Measurements from ENCODE around the gene CST7.
"Not testable (repeated sequence)": the region's sequence is repeated elsewhere in the genome, so short reads cannot be mapped to it uniquely, and the experiment has no call there.

Gene CST7

DNA sequence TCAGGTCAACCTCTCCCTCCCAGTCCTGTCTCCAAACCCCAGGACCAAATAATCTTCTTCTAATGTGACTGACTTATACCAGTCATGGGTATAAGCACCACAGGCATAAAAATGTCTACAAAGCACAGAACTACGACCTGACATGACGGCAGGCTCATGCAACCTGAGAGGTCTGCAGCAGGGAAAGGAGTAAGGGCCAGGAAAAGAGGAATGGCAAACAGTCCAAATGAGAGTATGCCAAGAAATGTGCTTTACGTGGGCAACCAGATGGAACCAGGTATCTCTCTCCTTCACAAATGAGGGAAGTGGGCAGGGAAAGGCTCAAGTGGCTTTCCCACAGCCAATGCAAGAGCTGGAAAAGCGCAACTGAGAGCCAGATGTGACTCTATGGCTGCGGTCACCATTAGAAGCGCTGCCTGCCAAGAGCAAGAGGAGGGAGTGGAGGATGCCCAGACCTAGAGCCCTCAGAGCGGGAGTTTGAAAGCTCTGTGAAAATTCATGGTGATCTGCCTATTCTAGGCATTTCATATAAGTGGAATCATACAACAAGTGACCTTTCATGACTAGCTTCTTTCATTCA, 37.5 kb downstream of the CST7 start:
- DNase-seq (ENCODE audit: low spot score): no peak

DNA sequence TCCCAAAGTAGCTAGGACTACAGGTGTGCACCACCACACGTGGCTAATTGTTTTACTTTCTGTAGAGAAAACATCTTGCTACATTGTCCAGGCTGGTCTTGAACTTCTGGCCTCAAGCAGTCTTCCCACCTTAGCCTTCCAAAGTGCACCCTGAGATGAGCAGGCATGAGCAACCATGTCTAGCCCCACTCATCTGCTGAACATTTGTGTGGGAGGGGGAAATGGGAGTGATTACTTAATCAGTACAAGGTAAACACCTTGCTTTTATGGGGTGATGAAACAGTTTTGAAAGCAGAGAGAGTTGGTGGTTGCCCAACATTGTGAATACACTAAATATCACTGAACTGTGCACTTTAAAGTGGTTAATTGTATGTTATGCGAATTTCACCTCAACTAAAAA, 38.2 kb downstream of the CST7 start:
- DNase-seq (ENCODE audit: low spot score): no peak

DNA sequence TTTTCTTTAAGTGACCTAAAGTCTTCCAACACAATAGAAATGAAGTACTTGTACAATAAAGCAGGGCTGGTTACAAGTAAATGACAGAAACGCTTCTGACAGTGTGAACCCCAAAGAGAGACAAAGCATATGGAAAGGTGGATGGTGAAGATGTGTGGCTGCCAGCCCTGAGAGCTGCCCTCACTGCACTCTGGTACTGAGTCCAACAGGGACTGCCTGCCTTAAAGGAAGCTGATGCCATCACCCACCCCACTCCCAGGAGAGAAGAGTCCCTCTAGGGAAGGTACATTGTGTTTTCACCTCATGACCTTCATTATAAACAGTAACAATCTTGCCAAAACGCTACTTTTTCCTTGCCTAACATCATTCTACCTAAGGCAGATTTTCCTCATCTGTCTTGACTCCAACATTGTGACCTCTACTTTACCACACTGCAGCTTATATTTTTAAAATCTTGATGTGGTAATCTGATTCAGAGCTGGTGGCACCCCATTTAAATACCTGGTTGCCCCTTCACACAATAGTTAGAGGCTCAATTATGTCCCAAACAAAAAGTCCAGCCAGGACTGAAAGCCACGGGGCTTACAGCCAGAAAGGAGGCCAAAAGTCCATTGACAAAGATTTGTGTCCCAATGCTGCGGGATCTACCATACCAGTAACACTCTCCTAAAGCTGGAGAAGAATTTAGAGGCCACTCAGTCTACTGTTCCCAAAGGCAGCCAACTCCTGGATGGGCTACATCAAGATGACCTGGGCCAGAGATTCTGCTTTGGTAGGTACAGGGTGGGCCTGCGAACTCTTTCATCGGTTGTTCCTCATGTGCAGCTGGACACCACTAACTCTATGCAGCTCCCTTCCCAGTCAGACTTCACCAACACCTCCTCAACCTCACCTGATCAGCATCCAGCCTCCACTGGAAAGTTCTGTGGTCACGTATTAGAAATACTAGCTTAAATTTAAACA, 39.1 kb downstream of the CST7 start:
- DNase-seq (ENCODE audit: low spot score): no peak

DNA sequence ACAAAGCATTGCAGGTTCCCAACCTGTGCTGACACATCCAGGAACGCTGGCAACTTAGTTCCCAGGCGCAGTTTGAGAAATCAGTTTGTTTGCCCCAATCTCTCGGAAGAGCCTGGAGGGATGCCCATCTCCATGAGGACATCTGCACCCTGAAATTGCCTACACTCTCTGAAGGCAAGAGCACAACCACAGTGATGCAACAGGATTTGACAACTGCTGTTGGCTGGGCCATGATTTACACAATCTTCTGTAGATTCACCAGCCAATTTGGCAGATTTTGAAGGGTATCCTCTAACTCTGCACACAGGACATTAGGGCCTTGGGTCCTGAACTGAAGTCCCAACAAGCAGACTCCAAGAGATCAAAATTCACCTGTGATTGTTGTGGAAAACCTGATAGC, 40.1 kb downstream of the CST7 start:
- no peak for DNase-seq (ENCODE audit: low spot score)

DNA sequence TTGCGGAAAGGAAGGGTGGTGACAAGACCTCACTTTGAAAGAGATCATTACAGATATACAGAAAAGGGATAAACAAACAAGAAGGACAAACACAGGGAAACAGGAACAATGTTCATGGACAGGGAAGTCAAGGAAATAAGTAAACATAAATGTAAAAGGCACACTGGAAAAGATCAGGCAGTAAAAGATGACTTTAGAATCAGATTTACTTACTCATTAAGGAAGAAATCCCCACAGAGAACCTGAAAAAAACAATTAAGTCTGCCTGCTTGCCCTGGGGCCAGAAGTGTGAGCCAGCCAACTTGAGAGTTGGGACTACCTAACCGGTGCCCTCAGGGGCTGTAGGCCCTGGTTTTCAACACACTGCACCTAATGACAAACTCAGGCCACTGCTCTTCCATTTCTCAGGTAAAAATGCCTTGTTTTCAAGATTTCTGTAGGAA, 41.8 kb downstream of the CST7 start:
- peak; percentile 16 for DNase-seq (ENCODE audit: low spot score)

DNA sequence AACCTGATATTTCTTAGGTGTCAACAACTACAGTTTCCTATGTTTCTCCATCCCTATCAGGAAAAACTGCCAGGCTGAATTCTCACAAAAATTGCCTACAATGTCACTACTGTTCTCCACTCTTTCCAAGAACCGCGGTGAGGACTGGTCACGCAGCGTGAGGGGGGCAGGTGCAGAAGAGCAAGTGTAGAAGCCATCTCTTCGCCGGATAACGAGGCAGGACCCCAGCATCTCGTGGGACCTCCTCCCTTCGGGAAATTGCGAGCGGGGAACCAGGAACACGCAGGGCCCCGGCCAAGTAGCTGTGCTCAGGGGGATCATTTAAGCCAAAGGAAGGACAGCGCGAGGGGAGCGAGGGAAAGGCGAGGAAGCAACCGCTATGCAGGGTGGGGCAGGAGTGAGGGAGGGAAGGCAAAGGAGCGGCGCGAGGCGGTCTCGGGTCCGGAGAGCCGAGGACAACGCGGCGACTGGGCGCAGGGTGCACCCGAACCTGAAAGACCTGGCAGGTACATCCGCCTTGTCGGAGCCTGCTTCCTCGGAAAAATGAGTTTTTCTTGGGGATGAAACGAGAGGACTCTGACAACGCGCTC, 42.9 kb downstream of the CST7 start:
- DNase-seq (ENCODE audit: low spot score): peak; percentile 29

DNA sequence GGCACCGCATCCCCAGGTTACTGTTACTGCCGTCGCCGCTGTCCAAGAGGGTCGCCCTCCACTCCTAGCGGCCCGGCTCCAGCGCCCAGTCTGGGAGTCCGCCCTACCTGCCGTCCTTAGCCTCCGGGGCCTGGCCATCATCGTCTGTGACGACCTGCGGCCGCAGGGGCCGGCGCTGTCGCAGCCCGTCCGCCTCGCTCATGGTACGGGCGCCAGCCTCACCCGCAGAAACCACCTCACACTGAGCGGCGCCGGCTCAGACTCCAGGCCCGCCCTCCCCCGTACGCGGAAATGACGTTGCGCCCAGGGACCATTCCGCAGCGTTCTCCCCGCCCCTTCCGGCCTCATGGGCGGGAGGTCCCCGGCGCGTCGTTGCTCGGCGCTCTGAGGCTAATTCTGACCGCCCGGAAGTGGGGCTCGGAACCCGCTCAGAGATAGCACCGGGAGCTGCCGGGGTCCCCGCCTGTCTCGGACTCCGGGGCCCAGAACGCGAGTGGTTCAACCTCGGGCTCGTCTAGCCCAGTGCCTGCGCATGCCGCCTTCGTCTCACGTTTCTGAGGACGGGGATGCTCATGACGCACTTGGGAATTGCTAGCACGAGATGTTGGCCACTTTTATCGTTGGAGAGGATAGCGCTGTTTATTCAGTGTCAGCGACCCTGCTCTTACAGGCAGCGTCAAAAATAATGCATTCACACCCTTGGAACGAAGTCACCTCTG, 43.6 kb downstream of the CST7 start, which contains the start of gene APMAP:
Gene APMAP (minus strand): TSS at position 265 of the 719 bp plus-strand sequence. CDS start 63 bp downstream, at position 202.
- DNase-seq (ENCODE audit: low spot score): peak; percentile 95

DNA sequence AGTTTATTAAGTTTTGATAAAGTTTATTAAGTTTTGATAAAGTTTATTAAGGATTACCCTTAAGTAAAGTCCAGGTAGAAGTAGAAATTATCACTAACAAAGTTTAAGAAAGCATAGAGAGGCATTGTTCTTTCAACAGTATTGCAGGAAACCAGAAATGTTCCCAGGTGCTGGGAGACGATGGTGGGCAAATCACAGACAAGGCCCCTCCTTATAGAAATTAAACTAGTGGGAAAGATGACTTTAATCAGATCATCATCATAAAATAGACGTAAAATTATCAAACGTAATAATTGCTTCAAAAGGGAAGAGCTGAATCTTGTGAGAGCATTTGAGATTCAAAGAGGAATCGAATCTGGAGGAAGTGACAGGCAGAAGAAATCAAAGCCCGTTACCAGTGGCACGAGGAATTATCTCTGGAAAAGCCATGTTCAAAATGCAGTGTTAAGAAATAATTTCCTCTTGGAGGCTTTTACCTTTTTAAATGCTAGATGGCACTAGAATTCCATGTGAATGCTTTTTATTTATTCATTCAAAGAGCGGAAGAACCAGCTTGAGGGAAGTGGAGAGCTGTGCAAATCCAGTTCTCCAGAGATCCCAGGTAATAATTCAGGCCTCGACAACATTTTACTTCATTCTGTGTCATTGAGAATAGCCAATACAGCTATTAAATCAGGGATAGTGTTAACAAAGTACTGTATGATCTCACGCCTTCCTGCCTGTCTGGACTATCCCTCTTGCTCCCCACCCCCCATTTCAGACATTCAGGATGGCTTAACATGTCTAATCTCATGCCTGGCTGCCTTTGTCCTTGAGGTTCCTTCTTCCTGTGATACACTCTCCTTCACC, 44.5 kb downstream of the CST7 start:
- peak; percentile 85 for DNase-seq (ENCODE audit: low spot score)

DNA sequence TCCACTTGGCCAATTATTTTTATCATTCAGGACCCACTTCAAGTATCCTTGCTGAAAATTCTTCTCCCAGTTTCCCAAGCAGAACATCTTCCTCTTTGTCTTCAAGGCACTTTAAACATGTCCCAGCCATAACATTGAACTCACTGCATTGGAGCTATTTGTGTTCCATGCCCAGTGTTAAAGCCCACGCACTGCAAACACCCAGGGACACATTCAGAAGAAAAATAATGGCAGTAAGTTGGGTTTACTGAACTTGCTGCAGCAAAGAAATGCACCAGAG, 45.1 kb downstream of the CST7 start:
- DNase-seq (ENCODE audit: low spot score): no peak

DNA sequence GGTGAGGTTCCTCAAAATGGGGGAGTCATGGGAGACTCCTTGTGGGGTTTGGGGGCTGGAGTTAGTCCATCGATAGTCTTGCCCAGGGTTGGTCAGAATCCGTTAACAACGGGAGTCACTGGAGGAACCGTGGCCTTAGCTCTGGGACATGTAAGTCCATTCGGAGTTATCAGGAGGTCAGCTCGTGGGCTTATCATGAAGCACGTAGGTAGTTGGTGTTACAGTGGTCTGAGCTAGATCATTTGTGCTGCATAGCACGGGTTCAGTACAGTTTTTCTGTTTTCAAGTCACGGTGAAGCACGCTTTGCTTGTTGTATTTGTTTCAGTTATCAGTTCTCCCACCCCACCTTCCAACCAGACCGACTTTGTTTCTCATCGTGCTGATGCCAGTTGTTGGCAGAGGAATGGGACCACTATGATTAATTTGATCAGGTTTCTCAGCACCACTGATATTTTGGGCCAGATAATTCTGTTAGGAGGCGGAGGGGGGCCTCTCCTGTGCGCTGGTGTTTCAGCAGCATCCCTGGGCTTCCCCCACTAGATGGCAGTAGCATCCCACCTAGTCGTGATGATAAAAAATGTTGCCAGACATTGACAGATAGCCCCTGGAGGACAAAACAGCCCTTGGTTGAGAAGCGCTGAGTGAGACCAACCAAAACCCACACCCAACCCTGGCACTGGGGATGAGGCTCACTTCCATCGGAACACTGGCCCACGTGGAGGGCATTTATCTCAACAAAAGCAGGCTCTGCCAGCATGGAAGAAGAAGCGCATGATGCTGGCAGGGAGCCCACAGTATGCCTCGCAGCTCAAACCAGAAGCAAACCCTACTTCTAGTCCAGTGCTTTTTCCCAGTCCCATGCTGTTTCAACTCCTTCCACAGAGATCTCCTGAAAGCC, 45.6 kb downstream of the CST7 start:
- peak; percentile 84 for DNase-seq (ENCODE audit: low spot score)

DNA sequence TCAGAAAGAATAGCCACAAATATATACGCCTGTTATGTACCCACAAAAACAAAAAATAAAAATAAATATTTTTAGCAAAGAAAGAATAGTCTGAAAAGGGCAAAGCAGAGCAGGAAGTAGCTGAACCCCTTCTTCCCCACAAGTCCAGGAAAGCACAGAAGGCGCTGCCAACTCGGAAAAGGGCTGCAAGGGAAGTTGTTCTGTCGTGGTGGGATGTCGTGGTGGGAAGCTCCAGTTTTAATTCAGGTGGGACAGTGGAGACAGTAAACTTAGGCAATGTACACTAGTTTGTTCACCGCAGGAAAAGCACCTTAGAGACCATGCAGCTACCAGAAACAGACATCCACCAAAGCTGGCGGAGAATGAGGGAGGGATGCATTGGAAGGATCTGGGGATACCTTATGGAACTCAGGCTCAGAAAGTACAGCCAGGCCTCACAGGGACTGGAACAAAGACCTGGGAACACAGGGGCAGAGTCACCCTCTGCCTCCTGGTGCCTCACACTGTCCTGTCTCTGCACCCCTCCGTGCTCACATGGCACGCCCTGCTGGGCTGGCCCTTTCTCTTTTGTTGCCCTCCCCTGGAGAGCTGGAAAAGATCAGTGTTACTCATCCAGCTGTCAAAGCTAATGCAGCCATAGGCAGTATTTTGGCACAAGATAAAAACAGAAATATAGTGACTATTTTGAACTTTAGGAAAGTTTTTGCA, 46.8 kb downstream of the CST7 start:
- peak; percentile 26 for DNase-seq (ENCODE audit: low spot score)

DNA sequence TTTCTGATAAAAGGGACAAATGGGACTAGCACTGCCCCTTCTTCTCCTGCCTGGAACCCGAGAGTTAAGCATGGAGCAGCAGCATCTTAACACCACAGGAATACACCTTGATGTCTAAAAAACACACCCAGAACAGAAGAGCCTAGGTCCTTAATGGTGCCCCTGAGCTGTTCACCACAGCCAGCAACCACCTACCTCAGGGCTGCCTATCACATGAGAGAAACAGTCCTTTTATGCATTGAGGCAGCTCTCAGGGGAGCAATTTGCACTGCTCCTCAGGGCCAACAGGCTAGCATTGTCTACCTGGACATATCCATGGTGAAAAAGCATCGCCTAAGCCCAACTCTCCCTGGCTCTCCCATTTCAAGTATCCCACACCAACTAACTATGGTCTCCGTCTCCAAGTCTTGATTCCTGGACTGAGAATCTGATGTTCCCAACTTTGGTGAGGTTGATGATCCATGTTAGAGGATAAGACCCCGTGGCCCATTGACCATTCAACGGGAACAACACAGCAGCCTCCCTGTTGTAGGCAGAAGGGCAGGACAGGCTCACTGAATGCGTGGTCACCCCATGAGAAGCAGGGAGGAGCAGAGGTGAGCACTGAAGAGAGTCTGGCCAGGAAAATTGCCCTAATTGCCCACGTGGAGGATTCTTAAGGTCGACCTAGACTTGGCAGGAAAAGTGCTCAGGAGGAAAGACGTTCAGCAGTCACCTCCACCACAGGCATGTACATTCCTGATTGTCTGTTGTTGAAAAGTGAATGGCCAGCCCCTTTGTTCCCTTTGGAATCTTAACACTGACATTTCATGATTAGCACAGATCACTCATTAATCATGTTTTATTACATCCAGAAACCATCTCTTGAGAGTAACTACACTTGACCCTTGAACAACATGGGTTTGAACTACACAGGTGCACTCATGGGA, 47.6 kb downstream of the CST7 start:
- DNase-seq (ENCODE audit: low spot score): no peak

DNA sequence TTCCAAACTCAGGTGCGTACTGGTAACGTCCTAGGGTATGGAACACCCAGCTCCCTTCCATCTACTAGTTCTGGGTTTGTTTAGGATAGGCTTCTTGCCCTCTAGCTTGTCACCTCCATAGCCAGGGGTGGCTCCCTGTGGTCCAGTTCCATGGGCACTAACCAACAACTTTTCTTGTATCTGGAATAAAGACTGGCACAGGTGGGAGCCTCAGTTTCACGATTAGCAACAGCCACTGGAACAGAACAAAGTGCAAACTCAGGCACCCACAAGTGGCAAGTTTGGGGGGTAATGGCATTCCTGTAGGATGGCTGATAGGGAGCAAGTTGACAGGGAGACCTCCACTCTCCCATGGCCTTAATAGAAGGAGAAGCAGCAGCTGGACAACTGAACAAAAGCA, 49.1 kb downstream of the CST7 start:
- DNase-seq (ENCODE audit: low spot score): no peak

DNA sequence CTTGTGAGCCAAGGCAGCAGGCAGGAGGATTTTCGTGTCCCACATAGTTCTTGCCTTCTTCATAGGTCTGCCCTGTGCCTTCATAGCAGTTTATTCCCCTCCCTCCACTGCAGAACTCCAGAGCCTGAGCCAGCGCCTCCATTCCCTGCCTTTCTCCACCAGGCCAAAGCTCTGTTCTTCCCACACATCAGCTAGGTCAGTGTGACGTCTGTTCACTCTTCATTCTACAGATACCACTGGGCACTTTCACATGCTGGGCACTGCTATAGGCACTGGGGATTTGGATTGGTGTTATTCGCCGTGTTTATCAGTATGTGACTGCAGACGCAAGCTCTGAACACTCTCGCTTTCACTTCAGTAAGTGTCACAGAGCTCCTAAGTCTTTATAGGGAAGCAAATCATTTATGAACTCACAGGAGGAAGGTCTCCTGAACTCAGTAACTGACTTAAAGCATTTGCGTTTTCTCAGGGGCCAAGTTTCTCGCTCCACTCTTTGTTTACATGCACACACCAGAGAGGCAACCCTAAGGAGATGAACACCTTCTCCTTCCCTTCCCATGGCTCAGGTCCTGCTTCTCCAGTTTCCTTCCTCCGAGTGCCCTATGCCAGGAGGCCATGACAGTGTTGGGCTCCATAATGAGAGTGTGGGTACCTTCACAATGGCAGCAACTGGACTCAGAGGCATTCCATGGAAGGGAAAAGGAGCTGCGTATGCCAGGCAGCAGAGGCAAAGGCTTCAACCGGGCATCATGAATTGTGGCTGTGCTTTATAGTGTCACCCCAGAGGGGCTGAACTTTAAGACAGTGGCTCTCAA, 49.8 kb downstream of the CST7 start:
- no peak for DNase-seq (ENCODE audit: low spot score)

DNA sequence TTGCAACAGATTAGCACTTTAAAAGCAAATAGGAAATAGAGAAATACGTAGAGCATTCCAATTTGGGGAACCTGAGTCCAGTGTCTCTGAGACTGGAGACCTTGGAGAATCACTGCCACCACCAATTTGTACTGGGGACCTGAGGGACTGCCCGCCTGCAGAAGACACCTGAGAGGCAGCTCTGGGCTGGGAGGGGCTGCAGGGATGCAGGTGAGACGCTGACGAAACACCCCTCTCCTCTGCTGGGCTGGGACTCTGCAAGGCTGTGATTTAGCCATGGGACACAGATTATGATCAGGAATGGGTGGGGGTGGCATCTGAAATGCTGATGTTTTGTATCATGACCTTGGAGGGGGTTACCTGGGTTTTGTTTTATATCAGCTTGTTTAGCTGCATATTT, 50.5 kb downstream of the CST7 start:
- no peak for DNase-seq (ENCODE audit: low spot score)

DNA sequence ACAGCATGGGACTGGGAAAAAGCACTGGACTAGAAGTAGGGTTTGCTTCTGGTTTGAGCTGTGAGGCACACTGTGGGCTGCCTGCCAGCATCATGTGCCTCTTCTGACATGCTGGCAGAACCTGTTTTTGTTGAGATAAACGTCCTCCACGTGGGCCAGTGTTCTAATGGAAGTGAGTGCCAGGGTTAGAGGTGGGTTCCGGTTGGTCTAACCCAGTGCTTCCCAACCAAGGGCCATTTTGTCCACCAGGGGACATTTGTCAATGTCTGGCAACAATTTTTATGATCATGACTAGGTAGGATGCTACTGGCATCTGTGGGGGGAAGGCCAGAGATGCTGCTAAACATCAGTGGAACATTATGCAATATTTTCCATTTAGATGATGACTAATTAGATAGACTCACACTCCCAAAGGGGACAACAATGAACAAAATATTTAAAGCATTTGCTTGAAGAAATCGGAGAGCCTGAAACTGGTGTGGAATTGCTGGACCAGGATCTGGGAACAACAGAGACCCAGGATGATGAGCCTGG, 51.3 kb downstream of the CST7 start:
- DNase-seq (ENCODE audit: low spot score): peak; percentile 78

DNA sequence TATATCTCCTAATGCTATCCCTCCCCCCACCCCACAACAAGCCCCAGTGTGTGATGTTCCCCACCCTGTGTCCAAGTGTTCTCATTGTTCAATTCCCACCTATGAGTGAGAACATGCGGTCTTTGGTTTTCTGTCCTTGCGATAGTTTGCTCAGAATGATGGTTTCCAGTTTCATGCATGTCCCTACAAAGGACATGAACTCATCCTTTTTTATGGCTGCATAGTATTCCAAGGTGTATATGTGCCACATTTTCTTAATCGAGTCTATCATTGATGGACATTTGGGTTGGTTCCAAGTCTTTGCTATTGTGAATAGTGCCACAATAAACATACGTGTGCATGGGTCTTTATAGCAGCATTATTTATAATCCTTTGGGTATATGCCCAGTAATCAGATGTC, 52.3 kb downstream of the CST7 start:
- DNase-seq (ENCODE audit: low spot score): not testable (repeated sequence)

DNA sequence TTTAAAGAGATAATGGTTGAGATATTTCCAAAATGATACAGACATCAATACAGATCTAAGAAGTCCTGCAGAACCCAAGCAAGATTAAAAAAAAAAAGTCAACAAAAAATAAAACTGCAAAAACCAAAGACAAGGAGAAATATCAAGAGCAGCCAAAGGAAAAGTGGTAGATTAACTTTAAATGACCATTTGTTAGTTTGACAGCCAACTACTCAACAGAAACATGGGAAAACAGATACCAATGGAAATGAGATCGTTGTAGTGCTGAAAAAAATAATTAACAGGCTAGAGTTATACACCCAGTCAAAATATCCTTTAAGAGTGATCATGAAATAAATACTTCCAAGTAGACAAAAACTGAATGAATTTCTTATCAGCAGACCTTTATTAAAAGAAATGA, 53.9 kb downstream of the CST7 start:
- DNase-seq (ENCODE audit: low spot score): no peak

Measured in RKO (cell line).